Activated B cell treated with CpG ODN at 0.5 μM for 24 hours (primary cell): Measurements from ENCODE around the gene MYBPH. TPM values are rescaled to one million over a fixed set of nuclear protein-coding genes. Genes with fewer than 3 reads are reported as not detected.

Source experiments
- ATAC-seq: fragments of 200-7000 bp; cut with Tn5 transposase; one replicate; pipeline ENCODE4 v1.10.0; 2021; ENCODE audit warnings: low read depth, mild to moderate bottlenecking, moderate library complexity
- CTCF ChIA-PET: fragments of 350-600 bp; sonication (Branson Sonifier 250); formaldehyde crosslinking; loops from one replicate; lab custom pipeline; 2021; ENCODE audit warnings: antibody characterized with exemption; lab: Charles Lee
- POLR2A ChIA-PET: fragments of 350-600 bp; sonication (Branson Sonifier 250); formaldehyde crosslinking; loops from one replicate; lab custom pipeline; 2021; ENCODE audit warnings: antibody characterized with exemption; lab: Charles Lee
- DNase-seq: peaks from one replicate; pipeline ENCODE4 v3.0.0; 2022
- H3K27ac Mint-ChIP-seq: one replicate; pipeline ENCODE4 v1.8.0; 2020; ENCODE audit warnings: mixed read lengths
- H3K27me3 Mint-ChIP-seq: one replicate; pipeline ENCODE4 v1.8.0; 2021; ENCODE audit warnings: mixed read lengths
- H3K36me3 Mint-ChIP-seq: one replicate; pipeline ENCODE4 v1.8.0; 2021; ENCODE audit warnings: low read depth, mixed read lengths
- H3K4me1 Mint-ChIP-seq: one replicate; pipeline ENCODE4 v1.8.0; 2021; ENCODE audit warnings: mixed read lengths
- H3K4me3 Mint-ChIP-seq: one replicate; pipeline ENCODE4 v1.8.0; 2020; ENCODE audit warnings: mild to moderate bottlenecking, mixed read lengths
- H3K9me3 Mint-ChIP-seq: one replicate; pipeline ENCODE4 v1.8.0; 2020; ENCODE audit warnings: mixed read lengths
- intact Hi-C: fragments of 100-400 bp; cut with micrococcal nuclease; formaldehyde crosslinking; loops from one replicate; pipeline ENCODE4 v1.15.1; 2024
- total RNA-seq: library from RNA; stranded (reverse); gene quantifications from 2 replicates; pipeline ENCODE4 v1.2.3, GENCODE V29; 2022
- TF ChIP-seq, protein P1 (sequence below): fragments of 200-600 bp; IDR thresholded peaks from one replicate; pipeline ENCODE4 v1.8.0; 2022; ENCODE audit warnings: antibody characterized with exemption, mild to moderate bottlenecking

Gene MYBPH
- total RNA-seq, 1 donor from 2014 or later, result not detected

DNA sequence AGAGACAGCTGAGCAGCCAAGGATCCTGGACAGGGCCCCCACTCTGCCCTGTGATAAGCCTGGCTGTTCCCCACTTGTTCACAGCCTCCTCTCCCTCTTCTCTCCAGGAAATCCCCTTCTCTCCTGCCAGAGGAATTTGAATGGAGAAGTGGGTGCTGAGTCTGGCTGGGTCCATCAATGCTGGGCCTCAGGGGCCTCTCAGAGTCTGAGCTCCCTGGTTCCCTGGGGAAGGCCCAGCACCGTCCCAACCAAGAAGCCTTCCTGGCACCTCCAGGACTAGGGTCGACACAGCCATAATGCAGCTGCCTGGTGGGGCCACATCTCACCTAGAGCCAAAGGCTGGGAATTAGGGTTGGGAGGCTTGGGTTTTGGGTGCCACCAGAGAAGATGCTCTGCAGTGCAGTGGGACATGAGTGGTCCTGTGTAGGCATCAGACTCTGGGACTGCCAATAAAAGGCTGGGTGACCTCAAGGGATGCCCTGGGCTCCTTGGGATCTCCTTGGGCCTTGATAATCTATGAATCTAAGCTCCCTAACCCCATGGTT, 2.5 kb downstream of the MYBPH start:
- Mint-ChIP-seq H3K27me3 (peaks cover 12% of the 10 kb centered on the region), H3K36me3 (no peaks in the 10 kb centered on the region), H3K4me1 (peaks cover 8% of the 10 kb centered on the region), H3K4me3 (no peak overlapping the region), H3K9me3 (no peaks in the 10 kb centered on the region), H3K27ac (no peak overlapping the region)
- ATAC-seq (no peak), DNase-seq (no peak)
- TF ChIP-seq, protein P1, sequence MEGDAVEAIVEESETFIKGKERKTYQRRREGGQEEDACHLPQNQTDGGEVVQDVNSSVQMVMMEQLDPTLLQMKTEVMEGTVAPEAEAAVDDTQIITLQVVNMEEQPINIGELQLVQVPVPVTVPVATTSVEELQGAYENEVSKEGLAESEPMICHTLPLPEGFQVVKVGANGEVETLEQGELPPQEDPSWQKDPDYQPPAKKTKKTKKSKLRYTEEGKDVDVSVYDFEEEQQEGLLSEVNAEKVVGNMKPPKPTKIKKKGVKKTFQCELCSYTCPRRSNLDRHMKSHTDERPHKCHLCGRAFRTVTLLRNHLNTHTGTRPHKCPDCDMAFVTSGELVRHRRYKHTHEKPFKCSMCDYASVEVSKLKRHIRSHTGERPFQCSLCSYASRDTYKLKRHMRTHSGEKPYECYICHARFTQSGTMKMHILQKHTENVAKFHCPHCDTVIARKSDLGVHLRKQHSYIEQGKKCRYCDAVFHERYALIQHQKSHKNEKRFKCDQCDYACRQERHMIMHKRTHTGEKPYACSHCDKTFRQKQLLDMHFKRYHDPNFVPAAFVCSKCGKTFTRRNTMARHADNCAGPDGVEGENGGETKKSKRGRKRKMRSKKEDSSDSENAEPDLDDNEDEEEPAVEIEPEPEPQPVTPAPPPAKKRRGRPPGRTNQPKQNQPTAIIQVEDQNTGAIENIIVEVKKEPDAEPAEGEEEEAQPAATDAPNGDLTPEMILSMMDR, result no peak
- ChIA-PET POLR2A (no interaction called here), CTCF (interaction anchor here (0.6 to 1.5 kb wide), 3 partner anchors 11 to 133 kb away, joined by 3 to 11 read pairs (median 5); no protein-coding TSS in a partner anchor)
- intact Hi-C loops, result no loop called here

- TF ChIP-seq, protein P1, result no peak
- ChIA-PET CTCF (interaction anchor here (0.6 to 1.5 kb wide), 5 partner anchors 10 to 1782 kb away, joined by 3 to 11 read pairs (median 3); no protein-coding TSS in a partner anchor), POLR2A (no interaction called here)
- Mint-ChIP-seq H3K4me3 (no peak overlapping the region), H3K27ac (no peak overlapping the region), H3K4me1 (peaks cover 8% of the 10 kb centered on the region), H3K9me3 (no peaks in the 10 kb centered on the region), H3K27me3 (peaks cover 7% of the 10 kb centered on the region), H3K36me3 (no peaks in the 10 kb centered on the region)
- intact Hi-C loops, result loop anchor here (1.0 kb wide), 1 partner anchor 133 kb away; no protein-coding TSS in a partner anchor
- ATAC-seq (no peak), DNase-seq (no peak)
These were observed 3.2 kb downstream of the MYBPH start for GRCh38 chr1:203172184-203173010.

- peaks cover 8% of the 10 kb centered on the region for H3K4me1 Mint-ChIP-seq
- no peak overlapping the region for H3K27ac Mint-ChIP-seq
- DNase-seq (no peak), ATAC-seq (no peak)
- ChIA-PET CTCF (interaction anchor here (1.0 to 1.5 kb wide), 5 partner anchors 9 to 1783 kb away, joined by 3 to 11 read pairs (median 3); no protein-coding TSS in a partner anchor), POLR2A (no interaction called here)
- TF ChIP-seq, protein P1, result no peak
- H3K27me3 Mint-ChIP-seq, result peaks cover 7% of the 10 kb centered on the region
- H3K36me3 Mint-ChIP-seq, result no peaks in the 10 kb centered on the region
- H3K4me3 Mint-ChIP-seq, result no peak overlapping the region
- no peaks in the 10 kb centered on the region for H3K9me3 Mint-ChIP-seq
- intact Hi-C loops, result loop anchor here (1.0 kb wide), 1 partner anchor 132 kb away; no protein-coding TSS in a partner anchor
These were observed 4.1 kb downstream of the MYBPH start for GRCh38 chr1:203171341-203172183.

- intact Hi-C loops, result no loop called here
- Mint-ChIP-seq H3K27ac (no peak overlapping the region), H3K4me1 (peaks cover 4% of the 10 kb centered on the region), H3K9me3 (no peaks in the 10 kb centered on the region), H3K36me3 (no peaks in the 10 kb centered on the region), H3K27me3 (peaks cover 5% of the 10 kb centered on the region), H3K4me3 (no peak overlapping the region)
- ChIA-PET CTCF (interaction anchor here (1.4 kb wide), 1 partner anchor 12 kb away, joined by 3 read pairs; no protein-coding TSS in a partner anchor), POLR2A (no interaction called here)
- ATAC-seq, result no peak
- TF ChIP-seq, protein P1, result no peak
- no peak for DNase-seq
These were observed 4.8 kb downstream of the MYBPH start for GRCh38 chr1:203170625-203171330.
